IPS DF 6.9 (cell line): Measurements from ENCODE around the gene NFATC2.

Experiments
- DNase-seq: peaks from one replicate; pipeline ENCODE4 v3.0.0-alpha.2; 2013; ENCODE audit warnings: low read depth, low spot score
- H3K27ac ChIP-seq: one replicate; pipeline ENCODE4 v1.5.1; 2013; ENCODE audit warnings: low read length, control low read depth
- H3K27me3 ChIP-seq: 2 replicates; pipeline ENCODE4 v1.6.1; 2013; ENCODE audit warnings: mild to moderate bottlenecking, low read length; ENCODE audit not compliant: control insufficient read depth, insufficient read depth
- H3K36me3 ChIP-seq: 2 replicates; pipeline ENCODE4 v1.6.1; 2013; ENCODE audit warnings: low read length; ENCODE audit not compliant: control insufficient read depth, insufficient read depth
- H3K4me1 ChIP-seq: 2 replicates; pipeline ENCODE4 v1.6.1; 2013; ENCODE audit warnings: low read length; ENCODE audit not compliant: control insufficient read depth, insufficient read depth
- H3K4me3 ChIP-seq: 2 replicates; pipeline ENCODE4 v1.5.1; 2013; ENCODE audit warnings: mild to moderate bottlenecking, low read length
- H3K9me3 ChIP-seq: 2 replicates; pipeline ENCODE4 v1.6.1; 2013; ENCODE audit warnings: low read length, inconsistent platforms; ENCODE audit not compliant: control insufficient read depth, insufficient read depth
- WGBS: extraction: QIAGEN DNeasy Blood & Tissue Kit; methylation state at CpG from one replicate; pipeline ENCODE4 v1.1.7; 2013; ENCODE audit warnings: mixed read lengths, missing lambda C conversion rate; ENCODE audit not compliant: insufficient read length, insufficient coverage; 5-methylcytosine and 5-hydroxymethylcytosine counted together

The NFATC2 gene

GRCh38 chr20:51369503-51369902, 173.0 kb downstream of the NFATC2 start:
- no CpG with 5 or more reads among the region's 11 CpGs for WGBS
- no peaks in the 10 kb centered on the region for H3K4me1 ChIP-seq
- DNase-seq = no peak
- no peak overlapping the region for H3K4me3 ChIP-seq
- H3K9me3 ChIP-seq = no peaks in the 10 kb centered on the region
- no peak overlapping the region for H3K27ac ChIP-seq
- no peaks in the 10 kb centered on the region for H3K27me3 ChIP-seq
- no peaks in the 10 kb centered on the region for H3K36me3 ChIP-seq

- no peak overlapping the region for H3K27ac ChIP-seq
- no peaks in the 10 kb centered on the region for H3K36me3 ChIP-seq
- WGBS = no CpG with 5 or more reads among the region's 13 CpGs
- H3K27me3 ChIP-seq = no peaks in the 10 kb centered on the region
- H3K4me1 ChIP-seq = no peaks in the 10 kb centered on the region
- no peaks in the 10 kb centered on the region for H3K9me3 ChIP-seq
- DNase-seq = no peak
- no peak overlapping the region for H3K4me3 ChIP-seq
Measured at GRCh38 chr20:51368461-51369211, 173.9 kb downstream of the NFATC2 start.

DNA sequence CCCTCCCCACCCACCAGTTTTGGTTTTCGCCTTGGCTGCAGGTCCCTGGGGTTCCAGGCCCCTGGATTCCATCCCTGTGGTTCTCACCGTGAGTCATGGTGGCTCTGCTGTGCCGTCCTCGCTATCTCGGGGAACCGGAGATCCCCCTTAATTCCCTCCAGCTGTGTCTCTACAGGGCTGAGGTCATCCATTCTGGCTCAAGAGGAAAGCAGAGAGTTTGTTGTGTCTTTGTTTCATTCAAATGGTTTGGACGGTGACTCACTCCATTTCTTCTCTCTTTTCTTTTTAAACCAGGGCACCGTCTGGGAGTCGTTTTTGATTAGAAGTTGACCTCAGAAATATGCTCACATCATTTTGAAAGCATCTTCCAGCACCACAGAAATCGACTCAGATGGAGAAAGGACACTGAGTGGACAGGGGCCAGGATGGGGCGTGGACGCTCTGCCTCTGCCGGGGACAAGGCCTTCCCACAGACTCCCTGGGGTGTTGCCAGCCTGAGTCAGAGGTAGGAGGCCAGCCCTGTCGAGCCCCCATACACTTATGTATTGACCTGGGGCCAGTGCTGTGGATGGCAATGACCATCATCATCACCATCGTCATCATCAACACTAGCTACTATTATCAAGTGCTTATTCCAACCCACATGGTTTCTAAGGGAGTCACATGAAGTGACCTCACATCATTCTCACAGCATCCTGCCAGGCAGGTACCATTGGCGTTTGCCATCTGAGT, 176.2 kb downstream of the NFATC2 start:
- no peak overlapping the region for H3K4me3 ChIP-seq
- H3K27ac ChIP-seq = no peak overlapping the region
- WGBS = no CpG with 5 or more reads among the region's 16 CpGs
- no peaks in the 10 kb centered on the region for H3K9me3 ChIP-seq
- H3K4me1 ChIP-seq = no peaks in the 10 kb centered on the region
- H3K27me3 ChIP-seq = no peaks in the 10 kb centered on the region
- no peak for DNase-seq
- no peaks in the 10 kb centered on the region for H3K36me3 ChIP-seq

GRCh38 chr20:51365670-51366069, 176.8 kb downstream of the NFATC2 start:
- no peak overlapping the region for H3K27ac ChIP-seq
- H3K4me3 ChIP-seq = no peak overlapping the region
- H3K36me3 ChIP-seq = no peaks in the 10 kb centered on the region
- H3K9me3 ChIP-seq = no peaks in the 10 kb centered on the region
- no peaks in the 10 kb centered on the region for H3K4me1 ChIP-seq
- no CpG with 5 or more reads among the region's 3 CpGs for WGBS
- no peak for DNase-seq
- H3K27me3 ChIP-seq = no peaks in the 10 kb centered on the region

DNA sequence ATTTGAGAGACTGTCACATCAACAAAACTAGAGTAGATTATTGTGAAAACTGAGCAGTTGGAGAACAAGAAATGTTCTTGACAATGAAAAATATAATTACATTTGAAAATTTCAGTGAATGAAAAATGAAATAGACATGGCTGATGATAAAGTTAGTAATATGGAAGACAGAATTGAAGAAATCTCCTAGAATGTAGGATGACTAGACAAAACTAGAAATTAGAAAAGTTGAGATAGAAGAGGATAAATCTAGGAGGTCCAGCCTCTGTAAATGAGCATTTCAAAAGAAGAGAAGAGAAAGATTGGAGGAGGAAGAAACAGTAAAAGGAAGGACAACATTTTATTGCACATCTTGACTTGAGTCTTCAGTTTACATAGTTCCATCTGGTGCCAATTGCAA, 178.7 kb downstream of the NFATC2 start:
- Histone ChIP-seq H3K4me1 (no peaks in the 10 kb centered on the region), H3K4me3 (no peak overlapping the region), H3K27me3 (no peaks in the 10 kb centered on the region), H3K9me3 (no peaks in the 10 kb centered on the region), H3K36me3 (no peaks in the 10 kb centered on the region), H3K27ac (no peak overlapping the region)
- DNase-seq = no peak

GRCh38 chr20:51363378-51363777, 179.1 kb downstream of the NFATC2 start:
- Histone ChIP-seq H3K27me3 (no peaks in the 10 kb centered on the region), H3K36me3 (no peaks in the 10 kb centered on the region), H3K4me1 (no peaks in the 10 kb centered on the region), H3K9me3 (no peaks in the 10 kb centered on the region), H3K4me3 (no peak overlapping the region), H3K27ac (no peak overlapping the region)
- WGBS = no CpG with 5 or more reads among the region's 2 CpGs
- no peak for DNase-seq

GRCh38 chr20:51362254-51362653, 180.3 kb downstream of the NFATC2 start:
- no CpG with 5 or more reads among the region's 3 CpGs for WGBS
- H3K27me3 ChIP-seq = no peaks in the 10 kb centered on the region
- no peak for DNase-seq
- no peaks in the 10 kb centered on the region for H3K4me1 ChIP-seq
- H3K9me3 ChIP-seq = no peaks in the 10 kb centered on the region
- H3K36me3 ChIP-seq = no peaks in the 10 kb centered on the region
- H3K4me3 ChIP-seq = no peak overlapping the region
- no peak overlapping the region for H3K27ac ChIP-seq

GRCh38 chr20:51361258-51361657, 181.3 kb downstream of the NFATC2 start:
- Histone ChIP-seq H3K9me3 (no peaks in the 10 kb centered on the region), H3K27me3 (no peaks in the 10 kb centered on the region), H3K27ac (no peak overlapping the region), H3K4me3 (no peak overlapping the region), H3K36me3 (no peaks in the 10 kb centered on the region), H3K4me1 (no peaks in the 10 kb centered on the region)
- DNase-seq = no peak
- no CpG with 5 or more reads among the region's 1 CpG for WGBS

GRCh38 chr20:51360451-51361201, 181.9 kb downstream of the NFATC2 start:
- Histone ChIP-seq H3K27ac (no peak overlapping the region), H3K36me3 (no peaks in the 10 kb centered on the region), H3K9me3 (no peaks in the 10 kb centered on the region), H3K27me3 (no peaks in the 10 kb centered on the region), H3K4me1 (no peaks in the 10 kb centered on the region), H3K4me3 (no peak overlapping the region)
- WGBS = no CpG with 5 or more reads among the region's 13 CpGs
- no peak for DNase-seq

GRCh38 chr20:51359947-51360346, 182.6 kb downstream of the NFATC2 start:
- no peaks in the 10 kb centered on the region for H3K4me1 ChIP-seq
- no peak for DNase-seq
- H3K27me3 ChIP-seq = no peaks in the 10 kb centered on the region
- no peak overlapping the region for H3K4me3 ChIP-seq
- no peaks in the 10 kb centered on the region for H3K9me3 ChIP-seq
- WGBS = no CpG with 5 or more reads among the region's 1 CpG
- H3K27ac ChIP-seq = no peak overlapping the region
- H3K36me3 ChIP-seq = no peaks in the 10 kb centered on the region
